ENCODE results near the gene SDE2.

DNA sequence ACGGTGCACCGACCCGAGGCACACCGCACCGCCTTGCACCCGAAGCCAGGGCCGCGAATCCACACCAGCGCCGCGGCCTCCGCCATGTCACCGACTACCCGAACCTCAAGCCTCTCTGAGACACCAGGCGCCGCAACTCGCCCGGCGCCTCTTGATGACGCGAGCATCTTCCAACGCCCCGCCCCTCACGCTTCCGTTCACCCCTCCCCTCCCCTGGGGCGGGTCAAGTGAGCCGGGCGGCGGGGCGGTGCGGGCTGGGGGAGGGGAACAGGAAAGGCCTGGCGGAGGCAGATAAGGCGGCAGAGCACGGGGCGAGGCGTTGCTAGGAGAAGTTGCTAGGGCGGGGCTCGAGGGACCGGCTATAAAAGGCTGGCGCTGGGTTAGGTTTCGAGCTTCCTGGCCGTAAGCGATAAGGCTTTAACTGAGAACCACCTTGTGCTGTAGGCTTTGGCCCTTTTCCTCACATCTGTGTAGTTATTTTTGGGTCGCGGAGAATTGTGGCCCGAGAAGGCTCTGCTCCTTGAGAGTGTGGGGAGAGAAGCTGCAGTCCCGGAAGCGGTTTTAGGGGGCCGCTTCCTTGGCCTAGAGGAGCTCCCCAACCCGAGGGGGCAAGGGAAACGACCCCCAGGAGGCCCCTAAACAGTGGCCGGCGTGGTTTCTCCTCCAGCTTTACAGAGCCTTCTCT is at the start of gene SDE2:
- no peak for TF ChIP-seq CTCF (IDR thresholded peaks at IDR 0.05)
- peak in 1 of 2 donors; percentile 78 for TF ChIP-seq POLR2A (IDR thresholded peaks at IDR 0.05)
